Measurements from ENCODE around the gene LKAAEAR1.

DNA sequence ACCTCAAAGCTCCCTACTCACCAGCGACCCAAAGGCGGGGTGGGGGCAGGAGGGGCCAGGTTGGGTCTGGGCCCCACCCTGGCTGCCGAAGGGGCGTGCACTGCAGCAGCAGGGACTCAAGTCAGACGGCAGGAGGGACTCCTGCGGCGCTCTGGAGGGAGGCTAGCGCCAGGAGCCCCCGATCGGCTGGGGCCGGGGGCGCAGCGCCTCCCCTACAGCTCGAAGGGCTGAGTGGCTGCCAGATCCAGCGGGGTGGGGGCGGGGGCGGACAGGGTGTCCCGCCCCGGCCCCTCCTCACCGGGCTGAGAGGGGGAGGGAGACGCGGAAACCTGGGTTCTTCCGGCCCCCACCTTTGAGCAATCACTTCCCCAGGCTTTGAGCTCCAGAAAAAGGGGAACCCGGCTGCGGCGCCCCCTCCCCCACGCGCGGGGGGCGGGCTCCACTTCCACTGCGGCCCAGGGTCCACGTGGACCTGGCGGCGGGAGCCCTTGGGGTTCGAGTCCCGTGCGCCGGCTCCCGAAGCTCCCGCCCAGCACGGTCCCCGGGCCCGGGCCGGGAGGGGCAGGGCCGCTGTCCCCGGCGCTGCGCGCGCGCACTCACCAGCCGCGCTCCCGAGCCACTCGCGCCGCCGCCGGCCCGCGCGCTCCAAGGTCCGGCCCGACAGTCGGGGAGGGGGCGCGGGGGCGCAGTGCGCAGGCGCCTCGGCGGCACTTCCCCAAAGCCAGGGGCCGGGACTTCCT, 4.8 kb downstream of the LKAAEAR1 start, which contains the start of gene RGS19:
- TF ChIP-seq CTCF (IDR thresholded peaks at IDR 0.05; ENCODE audit: poor library complexity) (no peak), EZH2phosphoT487 (IDR thresholded peaks at IDR 0.05; ENCODE audit: low read depth, severe bottlenecking, unreplicated experiment) (no peak), EZH2 (IDR thresholded peaks at IDR 0.05; ENCODE audit: borderline replicate concordance) (no peak)

Data from hepatocyte (in vitro differentiated cells).